ENCODE measurements around the gene TMEM171.

The TMEM171 gene

DNA sequence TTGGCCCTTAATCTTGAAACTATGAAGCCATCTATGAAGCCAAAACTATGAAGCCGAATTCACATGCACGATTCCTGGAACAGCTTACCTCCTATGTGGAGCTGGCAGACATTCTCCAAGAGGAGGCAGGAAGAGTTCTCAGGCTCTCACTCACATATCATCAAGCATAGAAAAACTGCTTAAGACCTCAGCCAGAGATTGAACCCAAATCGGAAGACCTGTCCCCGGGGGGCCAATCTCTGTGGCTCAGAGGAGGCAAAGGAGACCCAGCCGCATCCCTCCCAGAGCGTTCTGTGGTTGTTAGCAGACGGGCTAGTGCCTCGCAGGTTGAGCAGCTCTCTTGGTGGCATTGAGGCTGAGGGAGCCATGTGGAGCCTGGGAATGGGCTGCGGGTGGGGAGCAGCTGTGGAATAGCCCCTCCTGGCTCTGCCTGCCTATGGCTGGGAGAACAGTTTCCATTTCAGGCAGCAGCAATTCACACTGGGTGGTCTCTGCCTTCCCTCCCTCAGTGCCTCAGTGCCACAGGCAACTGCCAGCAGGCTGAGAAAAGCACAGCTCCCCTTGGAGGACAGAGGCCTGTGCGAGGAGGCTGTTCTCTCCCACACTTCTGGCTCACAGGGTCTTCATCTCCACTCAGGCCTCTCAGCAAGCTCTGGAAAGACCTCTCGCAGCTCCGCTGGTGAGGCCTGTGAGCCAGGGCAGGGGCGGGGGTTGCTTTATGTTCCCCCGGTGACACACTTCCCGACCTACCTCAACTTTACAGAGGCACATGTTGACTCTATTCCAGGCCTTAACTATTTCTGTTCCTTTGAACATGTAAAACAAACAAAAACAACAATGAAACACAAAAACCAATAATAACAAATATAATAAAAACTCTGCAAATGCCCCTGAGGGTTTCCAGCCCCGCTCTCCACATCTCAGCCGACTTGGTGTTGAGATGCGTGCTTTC, 35.2 kb downstream of the TMEM171 start:
- H3K4me3 Mint-ChIP-seq = no peak overlapping the region
- no peaks in the 10 kb centered on the region for H3K9me3 Mint-ChIP-seq
- no peak for TF ChIP-seq CTCF (IDR thresholded peaks at IDR 0.05)
- peak overlapping the region; percentile 45 for H3K27ac Mint-ChIP-seq
- peaks cover 66% of the 10 kb centered on the region for H3K4me1 Mint-ChIP-seq
- H3K27me3 Mint-ChIP-seq (ENCODE audit: low read depth, poor library complexity) = peaks cover 19% of the 10 kb centered on the region
- DNase-seq = no peak
- H3K36me3 Mint-ChIP-seq (ENCODE audit: low read depth) = no peaks in the 10 kb centered on the region

DNA sequence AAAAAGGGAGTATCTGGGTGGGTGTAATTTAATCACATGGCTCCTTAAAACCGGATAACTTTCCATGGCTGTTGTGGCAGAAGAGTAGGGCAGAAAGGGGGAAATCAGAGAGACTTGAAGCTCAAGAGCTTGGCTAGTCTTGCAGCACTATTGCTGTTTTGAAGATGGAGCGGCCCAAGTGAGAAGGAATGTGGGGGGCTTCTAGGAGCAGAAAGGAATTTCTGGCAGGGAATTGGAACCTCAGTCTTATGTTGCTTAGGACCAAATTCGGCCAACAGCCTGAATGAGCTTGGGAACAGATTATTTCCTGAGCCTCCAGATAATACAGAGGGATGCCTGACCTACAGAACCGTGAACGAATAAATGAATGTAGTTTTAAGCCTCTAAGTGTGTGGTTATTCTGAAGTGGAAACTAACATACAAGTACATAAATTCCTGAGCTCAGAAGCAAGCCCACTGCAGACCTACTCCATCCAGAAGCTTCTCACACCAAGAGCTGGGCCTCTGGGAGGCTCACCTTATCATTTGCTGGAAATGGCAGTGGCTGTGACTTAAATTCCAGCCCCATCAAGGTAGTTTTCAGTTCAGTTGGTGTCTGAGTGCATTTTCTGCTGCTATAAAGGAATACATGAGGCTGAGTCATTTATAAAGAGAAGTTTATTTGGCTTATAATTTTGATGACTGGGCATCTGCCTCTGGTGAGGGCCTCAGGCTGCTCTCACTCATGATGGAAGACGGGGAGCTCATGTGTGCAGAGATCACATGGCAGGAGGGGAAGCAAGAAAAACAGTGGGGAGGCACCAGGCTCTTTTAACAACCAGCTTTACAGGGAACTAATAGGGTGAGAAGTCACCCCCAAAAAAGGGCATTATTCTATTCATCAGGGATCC, 37.3 kb downstream of the TMEM171 start:
- Mint-ChIP-seq H3K4me3 (peak overlapping the region; percentile 34), H3K27ac (peak overlapping the region; percentile 82), H3K4me1 (peaks cover 61% of the 10 kb centered on the region), H3K27me3 (ENCODE audit: low read depth, poor library complexity) (peaks cover 15% of the 10 kb centered on the region), H3K9me3 (no peaks in the 10 kb centered on the region), H3K36me3 (ENCODE audit: low read depth) (no peaks in the 10 kb centered on the region)
- DNase-seq = no peak
- TF ChIP-seq CTCF (IDR thresholded peaks at IDR 0.05) = no peak

- DNase-seq = peak; percentile 26
- peaks cover 15% of the 10 kb centered on the region for H3K27me3 Mint-ChIP-seq (ENCODE audit: low read depth, poor library complexity)
- H3K4me1 Mint-ChIP-seq = peaks cover 61% of the 10 kb centered on the region
Measured at GRCh38 chr5:73158313-73158712, 37.9 kb downstream of the TMEM171 start.

GRCh38 chr5:73160239-73160671, 39.9 kb downstream of the TMEM171 start:
- Mint-ChIP-seq H3K36me3 (ENCODE audit: low read depth) (no peaks in the 10 kb centered on the region), H3K4me3 (no peak overlapping the region), H3K27me3 (ENCODE audit: low read depth, poor library complexity) (peaks cover 14% of the 10 kb centered on the region), H3K4me1 (peaks cover 50% of the 10 kb centered on the region), H3K9me3 (no peaks in the 10 kb centered on the region), H3K27ac (no peak overlapping the region)
- no peak for TF ChIP-seq CTCF (IDR thresholded peaks at IDR 0.05)
- DNase-seq = no peak

More at GRCh38 chr5:73158313-73158712, 37.9 kb downstream of the TMEM171 start:
- H3K36me3 Mint-ChIP-seq (ENCODE audit: low read depth) = no peaks in the 10 kb centered on the region
- peak overlapping the region; percentile 34 for H3K4me3 Mint-ChIP-seq
- H3K9me3 Mint-ChIP-seq = no peaks in the 10 kb centered on the region
- TF ChIP-seq CTCF (IDR thresholded peaks at IDR 0.05) = no peak
- peak overlapping the region; percentile 82 for H3K27ac Mint-ChIP-seq

GRCh38 chr5:73170522-73170921, 50.1 kb downstream of the TMEM171 start:
- Mint-ChIP-seq H3K27ac (no peak overlapping the region), H3K4me3 (no peak overlapping the region), H3K27me3 (ENCODE audit: low read depth, poor library complexity) (peaks cover 23% of the 10 kb centered on the region), H3K9me3 (peaks cover 12% of the 10 kb centered on the region), H3K4me1 (peaks cover 35% of the 10 kb centered on the region), H3K36me3 (ENCODE audit: low read depth) (no peaks in the 10 kb centered on the region)
- TF ChIP-seq CTCF (IDR thresholded peaks at IDR 0.05) = no peak
- no peak for DNase-seq

All from nephron progenitor cell (in vitro differentiated cells).